PC-9 (cell line): Measurements from ENCODE around the gene CBFA2T3.

ENCODE experiments used
- EZH2 ChIP-seq: fragments of 200-600 bp; sonication (generic); IDR thresholded peaks from 2 replicates; pipeline ENCODE4 v1.8.0; 2017; ENCODE audit warnings: antibody characterized with exemption, low read depth
- TF ChIP-seq, protein P1 (sequence below): fragments of 200-600 bp; sonication (generic); conservative IDR thresholded peaks from 2 replicates; pipeline ENCODE4 v1.6.1; 2017; ENCODE audit warnings: mixed run types, antibody characterized with exemption, mild to moderate bottlenecking, moderate library complexity

DNA sequence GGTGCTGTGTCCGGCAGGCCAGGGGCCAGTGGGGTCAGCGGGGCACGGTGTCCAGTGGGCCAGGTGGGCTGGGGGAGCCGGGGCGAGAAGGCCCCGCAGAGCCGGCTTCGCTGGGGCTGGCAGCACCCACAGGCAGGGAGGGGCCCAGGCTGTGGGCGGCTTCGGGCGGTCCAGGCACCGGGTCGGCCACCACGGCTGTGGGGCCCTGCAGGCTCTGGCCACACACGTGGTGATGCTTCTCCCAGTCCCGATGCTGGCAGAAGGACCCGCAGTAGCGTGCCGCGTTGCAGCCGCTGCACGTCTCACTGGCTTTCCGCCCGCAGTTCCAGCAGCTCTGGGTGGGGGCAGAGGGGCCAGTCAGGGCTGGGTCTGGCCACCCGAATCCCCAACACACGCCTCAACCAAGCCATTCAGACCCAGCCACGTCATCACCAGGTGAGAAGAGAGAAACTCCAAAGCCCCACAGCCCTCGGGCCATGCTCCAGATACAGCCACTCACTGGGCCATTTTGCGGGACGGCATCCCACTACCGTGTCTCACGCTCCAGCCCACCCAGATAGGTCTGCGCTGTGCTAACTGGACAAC is 100.0 kb downstream of the CBFA2T3 start:
- TF ChIP-seq EZH2: no peak
- TF ChIP-seq, protein P1, sequence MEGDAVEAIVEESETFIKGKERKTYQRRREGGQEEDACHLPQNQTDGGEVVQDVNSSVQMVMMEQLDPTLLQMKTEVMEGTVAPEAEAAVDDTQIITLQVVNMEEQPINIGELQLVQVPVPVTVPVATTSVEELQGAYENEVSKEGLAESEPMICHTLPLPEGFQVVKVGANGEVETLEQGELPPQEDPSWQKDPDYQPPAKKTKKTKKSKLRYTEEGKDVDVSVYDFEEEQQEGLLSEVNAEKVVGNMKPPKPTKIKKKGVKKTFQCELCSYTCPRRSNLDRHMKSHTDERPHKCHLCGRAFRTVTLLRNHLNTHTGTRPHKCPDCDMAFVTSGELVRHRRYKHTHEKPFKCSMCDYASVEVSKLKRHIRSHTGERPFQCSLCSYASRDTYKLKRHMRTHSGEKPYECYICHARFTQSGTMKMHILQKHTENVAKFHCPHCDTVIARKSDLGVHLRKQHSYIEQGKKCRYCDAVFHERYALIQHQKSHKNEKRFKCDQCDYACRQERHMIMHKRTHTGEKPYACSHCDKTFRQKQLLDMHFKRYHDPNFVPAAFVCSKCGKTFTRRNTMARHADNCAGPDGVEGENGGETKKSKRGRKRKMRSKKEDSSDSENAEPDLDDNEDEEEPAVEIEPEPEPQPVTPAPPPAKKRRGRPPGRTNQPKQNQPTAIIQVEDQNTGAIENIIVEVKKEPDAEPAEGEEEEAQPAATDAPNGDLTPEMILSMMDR: no peak
